GM21737 (cell line): ENCODE results near the gene DVL3.
A peak's percentile ranks its signal among the peaks of the same experiment; 100 is the strongest.
"Not testable (repeated sequence)": the region's sequence is repeated elsewhere in the genome, so short reads cannot be mapped to it uniquely, and the experiment has no call there.

ENCODE experiments used
- ATAC-seq: cut with Tn5 transposase; IDR thresholded peaks from one replicate; pipeline ENCODE4 v1.9.1; 2021; ENCODE audit warnings: mild to moderate bottlenecking, moderate library complexity; ENCODE audit not compliant: unreplicated experiment

The DVL3 gene

GRCh38 chr3:184155644-184156521 lies 706 bp downstream of the DVL3 start:
- peak; percentile 23 for ATAC-seq

DNA sequence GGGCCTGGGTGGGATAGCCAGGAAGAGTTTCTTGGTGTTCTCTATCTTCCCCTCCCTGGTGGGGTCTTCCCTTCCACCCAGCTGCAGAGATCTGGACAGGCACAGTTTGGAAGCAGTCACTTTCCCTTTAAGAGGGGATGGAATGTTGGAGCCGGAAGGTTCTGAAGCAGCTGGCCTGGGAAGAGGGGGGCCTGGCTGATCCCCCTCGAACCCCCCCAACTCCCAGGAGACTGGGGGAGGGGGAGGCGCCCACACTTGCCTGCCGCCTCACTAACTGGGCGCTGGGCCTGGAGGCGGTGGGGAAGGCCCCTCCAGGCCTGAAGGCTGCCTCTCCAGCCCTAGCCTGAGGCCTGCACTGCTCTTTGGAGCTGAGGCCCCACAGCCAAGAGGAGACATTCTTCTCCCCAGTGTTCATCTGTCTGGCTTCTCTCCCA lies 1.4 kb downstream of the DVL3 start:
- no peak for ATAC-seq

- no peak for ATAC-seq
These were observed 2.0 kb downstream of the DVL3 start for GRCh38 chr3:184157206-184157605.

DNA sequence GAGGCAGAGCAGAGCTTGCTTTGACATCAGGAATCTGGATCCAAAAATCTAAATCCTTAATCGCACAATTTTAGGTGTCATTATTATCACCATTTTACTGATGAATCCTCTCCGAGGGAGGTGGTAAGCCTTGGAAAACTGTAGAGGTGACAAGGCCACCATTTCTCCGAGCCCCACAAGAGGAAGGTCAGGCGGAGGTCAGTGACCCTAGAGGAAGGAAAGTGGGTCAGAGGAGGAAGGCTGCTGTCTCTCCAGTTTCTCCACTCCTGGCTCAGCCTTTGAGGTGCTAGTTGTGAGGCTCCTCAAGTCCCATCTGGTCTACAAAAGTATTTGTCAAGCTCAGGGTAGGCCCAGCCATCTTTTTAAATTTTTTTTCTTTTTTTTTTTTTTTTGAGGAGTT lies 3.2 kb downstream of the DVL3 start:
- ATAC-seq, result no peak

- ATAC-seq, result no peak
These were observed 5.3 kb downstream of the DVL3 start for GRCh38 chr3:184160456-184160855.

- not testable (repeated sequence) for ATAC-seq
These were observed 7.4 kb downstream of the DVL3 start for GRCh38 chr3:184162571-184163070.

- no peak for ATAC-seq
These were observed 9.6 kb downstream of the DVL3 start for GRCh38 chr3:184164648-184165330.

GRCh38 chr3:184165543-184165942 lies 10.4 kb downstream of the DVL3 start:
- no peak for ATAC-seq

DNA sequence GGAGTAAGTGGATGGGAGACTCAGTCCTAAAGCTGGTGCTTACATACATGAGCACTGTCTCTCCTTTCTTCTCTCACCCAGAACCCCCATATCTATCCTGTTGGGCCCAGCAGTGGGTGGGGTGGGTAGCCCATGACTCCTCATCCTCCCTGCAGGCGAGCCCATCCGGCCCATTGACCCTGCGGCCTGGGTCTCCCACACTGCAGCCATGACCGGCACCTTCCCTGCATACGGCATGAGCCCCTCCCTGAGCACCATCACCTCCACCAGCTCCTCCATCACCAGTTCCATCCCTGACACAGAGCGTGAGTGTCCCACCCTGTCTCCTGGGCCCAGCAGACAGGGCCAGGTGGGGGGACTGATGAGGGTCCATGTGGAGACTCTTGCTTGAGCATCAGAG lies 11.5 kb downstream of the DVL3 start:
- no peak for ATAC-seq

DNA sequence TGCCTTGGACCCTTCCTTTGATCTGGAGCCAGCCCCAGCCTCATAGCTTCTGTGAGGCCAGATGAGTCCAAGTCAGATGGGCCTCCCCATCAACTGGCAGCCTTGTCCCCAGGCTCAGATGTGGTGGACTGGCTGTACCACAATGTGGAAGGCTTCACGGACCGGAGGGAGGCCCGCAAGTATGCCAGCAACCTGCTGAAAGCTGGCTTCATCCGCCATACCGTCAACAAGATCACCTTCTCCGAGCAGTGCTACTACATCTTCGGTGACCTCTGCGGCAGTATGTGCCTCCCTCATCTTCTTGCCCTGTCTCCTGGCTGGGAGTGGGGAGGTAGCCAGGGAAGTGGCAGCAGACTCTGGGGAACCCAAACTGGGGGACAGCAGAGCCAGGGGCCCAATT lies 12.6 kb downstream of the DVL3 start:
- ATAC-seq, result no peak

- no peak for ATAC-seq
These were observed 13.4 kb downstream of the DVL3 start for GRCh38 chr3:184168363-184169120.

- no peak for ATAC-seq
These were observed 15.0 kb downstream of the DVL3 start for GRCh38 chr3:184169896-184170875.

- no peak for ATAC-seq
These were observed 16.4 kb downstream of the DVL3 start for GRCh38 chr3:184171562-184171961.

GRCh38 chr3:184172681-184173373 lies 17.6 kb downstream of the DVL3 start:
- no peak for ATAC-seq

- ATAC-seq, result no peak
These were observed 18.2 kb downstream of the DVL3 start for GRCh38 chr3:184173374-184173722.

DNA sequence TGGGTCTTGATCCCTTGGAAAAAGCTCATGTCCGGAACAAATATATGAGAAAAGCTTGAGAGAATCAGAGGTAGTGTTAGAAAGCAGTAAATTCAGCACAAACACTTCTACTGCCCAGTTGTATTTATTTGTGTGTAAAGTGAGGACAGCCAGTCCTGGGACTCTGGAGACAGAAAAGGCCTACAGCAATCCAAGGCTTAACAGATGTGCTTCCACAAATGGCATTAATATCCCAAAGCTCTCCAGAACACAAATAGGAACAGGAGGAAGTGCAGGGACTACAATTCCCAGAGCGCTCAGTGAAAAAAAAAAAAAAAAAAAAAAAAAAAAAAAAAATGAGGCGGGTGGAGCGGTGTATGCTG lies 19.1 kb downstream of the DVL3 start:
- ATAC-seq, result no peak

DNA sequence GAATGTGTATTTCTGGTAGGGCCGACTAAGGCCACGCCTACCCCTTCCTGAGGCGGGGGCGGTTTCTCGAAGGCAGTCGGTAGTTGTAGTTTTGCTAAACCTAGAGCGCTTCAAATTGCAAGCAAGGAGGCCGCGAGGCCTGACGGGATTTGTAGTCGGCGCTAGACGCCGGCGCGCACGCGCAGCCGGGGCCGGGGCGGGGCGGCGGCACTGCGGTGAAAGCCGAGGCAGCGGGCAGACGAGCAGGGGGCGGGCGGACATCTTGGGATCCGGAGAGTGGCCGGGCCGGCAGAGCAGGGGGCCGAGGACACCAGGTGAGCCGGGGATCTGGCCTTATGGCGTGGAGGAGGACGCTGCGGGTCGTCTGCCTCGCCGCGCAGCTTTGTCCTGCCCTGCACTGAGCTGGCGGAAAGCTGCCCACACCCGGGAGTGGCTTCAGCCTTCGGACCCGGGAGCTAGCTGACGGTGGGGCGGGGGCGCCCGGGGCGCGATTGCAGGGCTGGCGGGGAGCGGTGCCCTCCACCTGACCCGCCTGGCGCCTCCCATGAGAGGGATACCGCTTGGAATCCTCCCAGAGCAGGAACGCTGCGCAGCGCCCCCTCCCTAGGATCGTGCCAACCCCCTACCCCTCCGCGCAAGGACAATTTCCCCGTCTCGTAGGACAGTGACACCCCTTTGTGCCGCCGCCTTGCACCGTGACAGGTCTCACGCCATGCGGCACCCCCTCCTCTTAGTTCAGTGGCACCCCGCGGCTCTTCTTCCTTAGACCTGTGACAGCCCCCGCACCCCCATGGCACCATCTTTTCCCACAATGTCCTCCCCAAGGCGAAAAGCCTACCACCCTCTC lies 19.7 kb downstream of the DVL3 start, which contains the start of gene AP2M1:
Gene AP2M1, plus strand, starts transcription at position 210 of the 847 bp plus-strand sequence. CDS start 2,139 bp downstream, outside the sequence.
- peak; percentile 92 for ATAC-seq

DNA sequence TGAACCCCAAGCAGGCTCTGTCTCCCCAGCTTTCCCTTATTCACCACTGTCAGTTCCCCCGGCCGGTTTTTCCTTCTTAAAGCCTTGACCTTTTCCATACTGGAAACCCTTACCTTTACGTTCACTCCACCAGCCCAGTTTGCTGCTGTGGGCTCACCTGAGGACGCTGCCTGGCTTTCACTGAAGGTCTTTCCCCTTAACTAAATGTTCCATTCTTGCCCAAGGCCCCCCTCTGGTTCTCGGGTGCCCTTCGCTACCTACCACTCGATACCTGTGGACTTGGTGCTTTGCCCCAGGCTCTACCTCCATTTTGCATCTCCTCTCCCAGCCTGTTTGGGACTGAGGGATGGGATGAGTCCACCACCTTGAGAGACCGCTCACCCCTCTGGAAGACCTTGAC lies 20.3 kb downstream of the DVL3 start:
- ATAC-seq, result no peak

DNA sequence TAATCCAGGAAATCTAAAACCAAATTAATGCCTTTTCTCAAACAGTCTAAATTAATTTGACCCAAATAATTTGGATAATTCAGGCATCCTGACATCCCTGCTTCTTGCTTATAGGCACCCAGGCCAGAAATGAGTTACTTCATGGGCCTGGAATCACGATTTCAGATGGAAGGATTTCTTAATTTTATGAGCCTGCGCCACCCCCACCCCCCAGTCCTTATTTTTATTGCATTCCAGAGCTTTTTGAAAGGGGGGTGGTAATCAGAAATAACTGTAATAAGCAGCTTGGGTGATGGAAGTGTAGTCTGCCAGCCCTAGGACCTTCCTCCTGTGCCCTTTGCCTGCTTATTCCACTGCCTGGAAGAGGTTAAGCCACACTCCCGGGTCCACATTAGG lies 20.8 kb downstream of the DVL3 start:
- no peak for ATAC-seq
